DOHH2 (cell line): ENCODE results near the gene GAB2.

Experiments used
- EZH2phosphoT487 ChIP-seq: fragments of 200-600 bp; sonication (generic); IDR thresholded peaks from 2 replicates; pipeline ENCODE4 v1.6.1; 2017; ENCODE audit warnings: borderline replicate concordance, mild to moderate bottlenecking, antibody characterized with exemption, low read length, moderate library complexity, mixed read lengths
- TF ChIP-seq, protein P1 (sequence below): fragments of 200-600 bp; sonication (generic); IDR thresholded peaks from one replicate; pipeline ENCODE4 v1.5.1; 2014; ENCODE audit warnings: antibody characterized with exemption, mild to moderate bottlenecking, low read depth, low read length; ENCODE audit not compliant: poor library complexity, severe bottlenecking

DNA sequence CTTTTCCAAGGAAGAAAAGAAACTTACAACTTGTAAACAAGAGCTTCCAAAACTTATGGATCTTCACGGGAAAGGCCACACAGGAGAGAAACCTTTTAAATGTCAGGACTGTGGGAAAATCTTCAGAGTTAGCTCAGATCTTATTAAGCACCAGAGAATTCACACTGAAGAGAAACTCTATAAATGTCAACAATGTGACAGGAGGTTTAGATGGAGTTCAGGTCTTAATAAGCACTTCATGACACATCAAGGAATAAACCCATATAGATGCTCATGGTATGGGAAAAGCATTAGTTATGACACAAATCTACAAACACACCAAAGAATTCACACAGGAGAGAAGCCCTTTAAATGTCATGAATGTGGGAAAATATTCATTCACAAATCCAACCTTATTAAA, 32.4 kb downstream of the GAB2 start:
- TF ChIP-seq, protein P1, sequence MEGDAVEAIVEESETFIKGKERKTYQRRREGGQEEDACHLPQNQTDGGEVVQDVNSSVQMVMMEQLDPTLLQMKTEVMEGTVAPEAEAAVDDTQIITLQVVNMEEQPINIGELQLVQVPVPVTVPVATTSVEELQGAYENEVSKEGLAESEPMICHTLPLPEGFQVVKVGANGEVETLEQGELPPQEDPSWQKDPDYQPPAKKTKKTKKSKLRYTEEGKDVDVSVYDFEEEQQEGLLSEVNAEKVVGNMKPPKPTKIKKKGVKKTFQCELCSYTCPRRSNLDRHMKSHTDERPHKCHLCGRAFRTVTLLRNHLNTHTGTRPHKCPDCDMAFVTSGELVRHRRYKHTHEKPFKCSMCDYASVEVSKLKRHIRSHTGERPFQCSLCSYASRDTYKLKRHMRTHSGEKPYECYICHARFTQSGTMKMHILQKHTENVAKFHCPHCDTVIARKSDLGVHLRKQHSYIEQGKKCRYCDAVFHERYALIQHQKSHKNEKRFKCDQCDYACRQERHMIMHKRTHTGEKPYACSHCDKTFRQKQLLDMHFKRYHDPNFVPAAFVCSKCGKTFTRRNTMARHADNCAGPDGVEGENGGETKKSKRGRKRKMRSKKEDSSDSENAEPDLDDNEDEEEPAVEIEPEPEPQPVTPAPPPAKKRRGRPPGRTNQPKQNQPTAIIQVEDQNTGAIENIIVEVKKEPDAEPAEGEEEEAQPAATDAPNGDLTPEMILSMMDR: no peak
- no peak for TF ChIP-seq EZH2phosphoT487
